ENCODE measurements around the gene ERI3.

The ERI3 gene

GRCh38 chr1:44314452-44314851 is 40.6 kb downstream of the ERI3 start:
- no peak for DNase-seq

DNA sequence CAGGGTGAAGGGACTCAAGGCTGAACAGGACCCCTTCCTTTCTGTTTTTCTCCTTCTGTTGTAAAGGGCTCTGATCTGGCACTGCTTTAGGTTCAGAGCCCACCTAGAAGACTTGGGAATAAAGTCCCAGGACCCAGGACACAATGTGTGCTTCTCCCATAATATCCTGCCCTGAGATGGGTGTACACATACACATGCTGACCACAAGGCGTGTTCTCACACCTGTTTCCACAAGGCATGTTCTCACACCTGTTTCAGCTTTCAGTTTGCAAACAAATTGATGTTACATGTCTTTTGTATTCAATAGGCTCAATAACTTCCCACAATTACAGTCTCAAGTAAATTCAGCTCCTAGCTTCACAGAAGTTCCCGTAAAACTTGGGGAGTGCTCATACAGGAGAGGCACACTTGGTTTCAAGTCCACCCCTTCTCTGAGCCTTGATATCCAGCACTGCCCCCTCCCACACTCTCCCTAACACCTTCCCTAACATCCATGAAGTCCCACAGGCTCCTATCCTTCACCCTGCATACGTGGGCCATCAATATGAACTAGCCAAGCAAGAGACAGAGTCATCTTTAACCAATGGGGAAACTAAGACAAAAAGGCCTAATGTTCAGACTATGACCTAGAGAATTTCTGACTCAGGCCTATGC is 41.7 kb downstream of the ERI3 start:
- DNase-seq, result no peak

DNA sequence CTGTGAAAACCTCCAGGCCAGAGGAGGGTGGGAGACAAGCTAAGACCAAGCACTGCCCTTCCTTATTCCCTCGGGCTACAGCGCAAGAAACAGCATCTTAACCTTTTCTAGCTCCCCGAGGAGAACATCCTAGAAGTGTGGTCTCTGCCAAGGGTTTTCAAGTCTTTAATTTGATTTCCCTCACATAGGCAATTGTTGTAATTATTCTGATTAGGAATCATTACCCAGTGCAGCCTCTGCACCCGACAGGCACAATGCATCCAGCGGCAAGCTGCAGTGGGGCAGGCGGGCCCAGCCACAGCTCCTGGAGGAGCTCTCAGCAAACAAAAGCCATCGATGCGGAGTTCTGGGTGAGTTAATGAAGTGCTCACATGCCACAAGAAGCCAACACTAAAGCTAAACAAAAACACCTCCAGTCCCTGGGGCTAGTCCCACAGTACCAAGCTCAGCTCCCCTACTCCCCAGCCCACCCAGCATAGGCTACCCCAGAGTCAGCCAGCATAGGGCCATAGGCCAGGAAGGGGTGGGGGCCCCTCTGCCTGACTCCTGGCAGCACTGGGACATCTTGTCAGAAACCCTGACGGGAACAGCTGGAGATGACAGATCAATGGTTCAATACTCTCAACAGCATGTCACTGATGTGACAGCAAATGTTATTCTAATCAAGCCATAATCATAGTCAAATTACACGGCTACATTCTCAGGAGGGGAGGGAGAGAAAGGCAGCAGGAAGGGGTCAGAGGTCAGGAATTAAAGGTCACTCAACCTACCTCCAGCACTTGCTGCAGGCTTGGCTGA is 42.5 kb downstream of the ERI3 start:
- DNase-seq, result no peak

DNA sequence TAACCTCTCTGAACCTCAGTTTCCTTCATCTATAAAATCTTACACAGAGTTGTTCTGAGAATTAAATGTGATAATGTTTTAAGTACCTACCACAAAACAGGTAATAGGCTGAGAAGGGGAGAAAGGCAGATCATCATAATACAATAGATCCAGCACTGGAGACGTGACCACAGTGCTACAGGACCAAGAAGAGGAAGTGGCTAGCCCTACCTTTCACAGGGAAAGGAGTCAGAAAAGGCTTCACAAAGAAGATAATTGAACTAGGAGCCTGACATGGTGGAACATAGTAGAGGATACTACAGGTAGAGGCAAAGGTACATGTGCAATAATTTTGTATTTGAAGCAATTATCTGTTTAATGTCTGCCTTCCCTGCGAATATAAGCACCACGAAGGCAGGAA is 45.1 kb downstream of the ERI3 start:
- no peak for DNase-seq

DNA sequence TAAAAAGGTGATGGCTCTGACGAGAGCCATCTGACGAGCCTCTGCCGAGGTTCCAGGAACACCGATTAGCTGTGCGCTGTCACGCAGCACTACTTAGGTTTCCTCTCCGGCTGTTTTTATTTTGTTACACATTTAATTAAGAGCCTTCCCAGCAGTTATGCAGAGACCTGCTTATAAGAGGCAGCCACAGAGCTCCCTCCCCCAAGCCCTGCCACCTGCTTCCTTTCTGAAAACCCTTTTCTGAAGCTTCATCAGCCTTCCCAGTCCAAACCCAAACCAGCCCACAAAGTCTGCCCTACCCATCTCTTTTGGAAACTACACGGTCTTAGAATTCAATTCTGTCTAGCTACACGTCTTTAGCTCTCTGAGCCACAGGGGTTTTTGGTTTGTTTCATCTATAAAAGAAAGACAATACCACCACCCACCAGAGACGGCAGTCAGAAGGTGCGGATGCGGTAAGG is 49.1 kb downstream of the ERI3 start:
- DNase-seq, result no peak

DNA sequence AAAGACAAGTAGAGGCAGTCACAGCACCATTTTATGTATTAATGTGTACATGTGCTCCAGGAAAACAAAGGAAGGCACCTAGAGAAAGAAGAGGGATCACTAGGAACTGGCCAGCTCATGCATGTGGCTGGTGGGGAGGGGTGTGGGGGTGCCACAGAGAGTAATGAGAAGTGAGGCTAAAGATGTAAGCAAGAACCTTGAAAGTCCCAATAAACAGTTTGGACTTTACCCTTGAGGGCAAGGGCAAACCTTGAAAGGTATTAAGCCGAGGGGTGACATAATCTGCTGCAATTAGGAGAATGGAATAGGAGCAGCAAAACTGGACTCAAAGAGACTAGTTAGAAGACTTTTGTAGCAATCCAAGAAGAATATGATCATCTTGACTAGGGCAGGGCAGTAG is 51.5 kb downstream of the ERI3 start:
- no peak for DNase-seq

GRCh38 chr1:44302541-44302940 is 52.5 kb downstream of the ERI3 start:
- DNase-seq, result no peak

DNA sequence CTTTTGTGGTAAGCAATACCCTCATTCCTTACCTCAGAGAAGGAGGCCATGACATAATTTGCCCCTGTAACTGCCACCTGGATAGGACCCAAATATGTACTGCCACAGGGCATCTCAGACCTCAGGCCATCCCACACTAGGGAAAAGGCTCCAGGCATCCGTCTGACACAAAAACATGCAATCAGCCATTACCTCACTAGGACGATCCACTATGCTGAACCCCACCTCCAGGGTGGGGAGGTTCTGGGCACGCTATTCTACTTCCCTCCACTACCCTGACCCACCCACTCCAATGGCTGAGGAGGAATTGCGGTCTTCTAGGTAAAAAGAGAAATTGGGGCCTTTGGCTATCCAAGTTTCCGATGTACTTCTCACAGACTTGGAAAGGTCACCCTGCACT is 53.6 kb downstream of the ERI3 start:
- DNase-seq, result no peak

DNA sequence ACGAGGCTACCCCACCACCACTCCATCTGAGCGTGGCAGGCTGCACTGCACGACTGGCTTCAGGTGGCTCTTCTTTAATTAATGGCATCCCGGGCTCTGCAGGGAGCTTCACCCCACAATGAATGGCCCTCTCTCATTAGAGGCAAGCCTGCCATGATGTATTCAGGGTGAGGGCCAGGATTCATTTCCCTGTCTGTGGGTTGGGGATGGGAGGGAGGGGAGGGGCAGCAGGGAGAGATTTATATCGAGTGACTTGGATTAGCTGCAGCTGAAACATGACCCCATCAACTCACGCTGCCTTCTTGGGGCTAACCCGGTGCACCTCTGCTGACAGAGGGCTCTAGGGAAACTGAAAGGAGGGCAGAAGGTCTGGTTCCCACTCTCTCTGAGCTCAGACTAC is 54.2 kb downstream of the ERI3 start:
- no peak for DNase-seq

DNA sequence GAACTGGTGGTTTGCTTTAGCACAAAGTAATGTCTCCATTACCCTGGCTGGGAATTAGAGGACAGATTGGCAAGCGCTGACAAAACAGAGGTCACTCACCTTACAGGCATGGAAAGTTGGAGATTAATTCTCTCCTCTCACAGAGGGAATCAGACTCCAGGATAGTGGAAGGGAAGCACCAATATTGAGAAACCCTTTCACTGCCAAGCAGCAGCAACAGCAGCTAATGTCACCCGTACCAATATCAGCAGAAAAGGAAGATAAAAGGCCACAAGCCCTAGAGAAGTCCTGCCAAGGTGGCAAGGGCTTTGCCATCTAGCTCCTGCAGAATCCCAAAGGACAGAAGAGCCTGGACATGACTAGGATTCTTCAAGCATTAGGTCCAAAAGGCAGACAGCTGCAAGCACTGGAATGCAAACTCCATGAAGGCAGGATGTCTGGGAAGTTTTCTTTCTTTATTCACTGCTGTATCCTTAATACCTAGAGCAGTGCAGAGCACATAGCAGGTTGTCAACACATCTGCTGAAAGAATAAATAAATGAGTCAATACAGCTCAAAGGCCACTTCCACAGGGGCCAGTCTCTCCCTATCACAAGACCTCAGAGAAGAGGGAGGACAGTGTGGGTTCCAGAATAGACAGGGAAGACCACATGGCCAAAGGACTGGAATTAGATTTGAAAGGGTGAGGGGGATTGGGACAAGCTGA is 57.2 kb downstream of the ERI3 start:
- no peak for DNase-seq

DNA sequence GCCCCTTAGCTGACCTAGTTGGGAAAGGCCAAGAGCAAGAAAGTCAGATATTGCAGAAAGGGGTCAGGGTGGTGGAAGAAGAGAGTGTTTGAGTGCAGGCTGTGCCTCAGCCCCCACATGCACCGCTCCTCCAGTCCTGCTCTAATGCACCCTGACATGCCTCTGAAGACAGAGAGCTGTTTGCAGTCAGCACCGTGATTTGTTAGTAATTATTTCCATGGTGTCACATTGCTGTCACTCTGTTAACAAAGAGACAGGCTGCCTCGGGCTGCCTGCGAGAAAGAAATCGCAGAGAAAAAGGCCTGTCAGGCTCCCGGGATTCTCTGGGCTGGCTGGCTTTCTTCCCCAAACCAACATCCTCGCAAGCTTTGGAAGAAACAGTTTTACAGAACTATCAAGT is 58.3 kb downstream of the ERI3 start:
- no peak for DNase-seq

- no peak for DNase-seq
These were observed 59.0 kb downstream of the ERI3 start for GRCh38 chr1:44296086-44296485.

DNA sequence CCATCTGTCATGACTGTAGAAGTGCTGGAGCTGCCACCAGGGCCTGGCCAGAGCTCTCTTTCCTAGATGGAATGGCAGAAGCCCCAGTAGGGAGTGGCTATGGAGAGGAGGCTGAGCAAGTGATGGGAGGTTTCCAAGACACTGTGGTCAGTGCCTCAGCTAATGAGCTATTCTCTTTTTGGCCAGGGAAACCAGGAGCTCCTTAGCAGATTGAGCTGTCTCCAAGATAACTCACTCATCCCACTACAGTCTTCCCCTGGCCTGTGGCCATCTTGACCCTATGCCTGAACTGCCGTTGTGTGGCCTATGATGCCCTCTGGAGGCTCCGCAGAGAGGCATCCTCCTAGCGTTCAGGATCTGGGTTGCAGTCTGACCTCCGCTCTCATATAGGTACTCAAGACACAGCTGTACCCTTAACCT is 60.5 kb downstream of the ERI3 start:
- peak; percentile 67 for DNase-seq

DNA sequence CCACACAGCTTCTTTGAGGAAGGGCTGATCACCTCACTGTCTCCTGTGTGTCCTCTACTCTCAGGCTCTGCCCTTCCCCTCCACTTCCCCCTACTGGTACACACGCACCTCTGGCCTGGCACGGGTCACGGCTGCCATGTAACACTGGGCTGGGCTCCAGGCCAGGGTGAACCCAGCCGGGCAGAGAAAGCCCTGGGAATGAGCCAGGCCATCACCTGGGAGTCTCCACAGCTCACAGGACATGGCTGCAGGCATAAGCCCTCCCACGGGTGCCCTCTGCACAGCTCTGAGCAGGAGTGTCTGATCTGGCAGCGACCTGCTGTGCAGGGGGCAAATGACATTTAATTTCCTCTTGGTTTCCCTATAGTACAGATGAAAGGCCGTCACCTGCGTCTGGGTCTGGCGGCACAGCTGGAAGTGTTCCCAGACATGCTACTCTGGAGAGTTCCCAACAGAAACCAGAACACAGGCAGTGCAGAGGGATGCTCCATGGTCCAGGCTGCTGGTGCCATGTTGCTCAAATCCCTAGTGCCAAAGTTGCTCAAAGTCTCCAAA is 61.2 kb downstream of the ERI3 start:
- peak; percentile 99 for DNase-seq

DNA sequence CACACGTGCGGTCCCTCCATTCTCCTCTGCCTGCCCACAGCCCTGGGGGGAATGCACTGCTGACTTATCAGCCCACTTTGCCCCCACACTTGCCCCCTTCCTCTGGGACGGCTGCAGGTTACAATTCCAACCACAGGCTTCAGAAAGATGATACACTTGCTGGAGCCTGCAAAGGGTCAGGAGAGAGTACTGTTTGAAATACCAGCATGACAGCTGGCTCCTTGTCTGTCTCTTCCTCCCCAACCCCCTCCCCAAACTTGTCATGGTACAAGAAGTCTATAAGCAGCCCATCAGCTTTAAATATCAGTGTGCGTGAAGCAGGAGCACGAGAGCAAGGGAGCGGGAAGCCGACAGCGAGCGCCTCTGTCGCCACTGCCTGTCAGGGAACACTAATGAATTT is 62.4 kb downstream of the ERI3 start:
- no peak for DNase-seq

- DNase-seq, result no peak
These were observed 64.6 kb downstream of the ERI3 start for GRCh38 chr1:44290250-44291094.

DNA sequence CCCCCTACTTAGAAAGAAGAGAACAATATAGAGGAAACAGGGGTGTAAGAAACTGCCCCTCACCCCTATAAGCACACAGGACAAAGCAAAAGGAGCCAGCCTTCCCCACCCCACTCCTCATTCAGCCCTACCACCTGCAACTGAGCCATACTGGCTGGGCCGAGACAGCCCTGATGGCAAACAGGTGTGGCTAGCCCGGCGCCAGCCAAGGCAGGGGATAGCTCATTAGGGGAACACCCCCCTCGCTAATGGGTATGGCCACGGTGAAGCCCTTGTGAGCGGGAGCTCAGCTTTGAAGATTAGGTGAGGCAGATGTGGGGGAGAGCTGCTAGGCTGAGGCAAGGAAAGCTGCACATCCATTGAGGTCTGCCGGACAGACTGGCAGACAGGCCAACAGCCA is 65.5 kb downstream of the ERI3 start:
- DNase-seq, result peak; percentile 86

DNA sequence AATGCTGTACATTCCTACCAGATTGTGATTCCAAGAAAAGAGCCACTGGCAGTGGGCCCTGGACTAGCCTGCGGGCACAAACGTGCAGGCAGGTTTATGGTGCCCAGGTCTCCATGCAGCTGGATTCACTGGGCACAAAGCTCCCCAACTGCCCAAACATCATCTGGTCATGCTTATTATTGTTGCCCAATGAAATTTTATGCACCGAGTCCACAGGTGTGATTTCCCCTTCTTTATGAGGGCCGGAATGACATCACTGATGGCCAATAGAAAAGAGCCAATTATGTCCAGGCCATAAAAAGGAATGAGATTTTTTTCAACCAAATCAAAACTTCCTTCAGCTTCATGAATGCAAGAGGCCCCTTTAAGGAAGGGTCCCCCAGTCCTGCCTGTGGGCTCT is 66.2 kb downstream of the ERI3 start:
- no peak for DNase-seq

DNA sequence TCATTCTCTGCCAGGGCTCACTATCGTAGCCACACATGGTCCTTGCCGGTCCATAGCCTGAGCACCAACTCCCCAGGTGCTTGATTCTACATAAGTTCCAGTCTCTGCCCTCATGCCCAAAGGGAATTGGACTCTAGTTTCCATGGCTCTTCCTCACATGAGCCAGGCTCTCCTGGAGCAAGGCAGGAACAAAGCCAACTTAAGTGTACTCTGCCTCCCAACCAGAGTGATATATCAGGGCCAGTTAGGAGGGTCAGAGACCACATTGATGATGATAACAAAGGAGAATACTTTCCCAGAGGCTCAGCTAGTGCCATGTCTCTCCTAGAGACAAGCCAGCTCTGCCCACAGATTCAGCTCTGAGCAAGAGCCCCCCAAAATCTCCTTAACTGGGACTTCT is 70.9 kb downstream of the ERI3 start:
- peak; percentile 77 for DNase-seq

- peak; percentile 98 for DNase-seq
These were observed 71.4 kb downstream of the ERI3 start for GRCh38 chr1:44283524-44284173.

DNA sequence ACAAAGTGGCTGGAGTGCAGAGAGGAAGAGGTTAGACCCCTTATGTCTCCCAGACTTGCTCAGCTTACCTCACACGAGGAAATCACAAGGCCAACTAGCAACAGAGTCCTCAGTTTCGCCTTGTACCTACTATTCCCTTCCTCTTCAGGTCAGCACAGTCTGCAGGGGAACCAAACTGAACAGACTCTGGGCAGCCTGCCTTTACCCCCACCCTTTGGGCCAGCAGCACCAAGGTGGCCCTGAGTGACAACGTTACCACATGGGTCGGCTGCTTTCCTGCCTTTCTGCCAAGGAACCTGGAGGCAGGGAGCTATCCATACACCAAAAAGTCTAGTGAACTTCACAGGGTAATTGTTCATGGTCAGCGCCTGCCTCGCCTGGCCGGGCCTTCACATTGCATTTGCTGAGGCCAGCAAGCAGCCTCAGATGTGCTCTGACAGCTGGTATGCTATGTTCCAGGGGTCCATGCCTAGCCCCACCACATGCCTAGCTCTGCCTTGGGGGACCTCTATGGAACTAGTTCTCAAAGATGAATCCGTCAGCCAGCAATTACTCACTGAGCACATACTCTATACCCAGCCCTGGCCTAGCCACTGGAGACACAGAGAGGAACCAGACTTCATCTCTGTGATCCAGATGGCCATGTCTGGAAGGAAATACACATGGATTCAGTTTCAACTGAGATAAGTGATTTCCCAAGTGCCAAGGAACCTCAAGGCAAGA is 72.2 kb downstream of the ERI3 start:
- no peak for DNase-seq
